Pancreas (tissue), 10 donors: ENCODE measurements around the gene DLD. TPM values are rescaled to one million over a fixed set of nuclear protein-coding genes. Genes with fewer than 3 reads are reported as not detected.
"Not testable (repeated sequence)": the region's sequence is repeated elsewhere in the genome, so short reads cannot be mapped to it uniquely, and the experiment has no call there.

Source experiments
- ATAC-seq, 4 donors: fragments of 200-7000 bp; cut with Tn5 transposase; one replicate each; pipeline versions ENCODE4 v1.8.0 to v1.9.1; 2020; ENCODE audit warnings: mild to moderate bottlenecking in 4 of 4, moderate library complexity in 4 of 4
- DNase-seq, 6 donors: peaks; one replicate each; pipeline ENCODE4 v3.0.0-alpha.2; 2020
- FAIRE-seq: peaks from 2 replicates; lab custom pipeline; 2012; peaks lifted over from hg19 to GRCh38; lab: Jason Lieb, UNC
- H3K27ac ChIP-seq, 4 donors: fragments of 200-600 bp; sonication (generic); 1 replicate in 3 of 4; 2 replicates in 1 of 4; pipeline versions ENCODE4 v1.5.0 to v1.8.0; 2020
- H3K27me3 ChIP-seq, 4 donors: fragments of 200-600 bp; one replicate each; pipeline ENCODE4 v1.8.0; 2021
- H3K36me3 ChIP-seq, 3 donors: fragments of 200-600 bp; sonication (generic) in 1 of 3; one replicate each; pipeline versions ENCODE4 v1.5.0 to v1.8.0; 2020 to 2021
- H3K4me1 ChIP-seq, 3 donors: fragments of 200-600 bp; one replicate each; pipeline ENCODE4 v1.8.0; 2021
- H3K4me3 ChIP-seq, 4 donors: fragments of 200-600 bp; sonication (generic) in 2 of 4; one replicate each; pipeline versions ENCODE4 v1.5.0 to v1.8.0; 2020 to 2021
- H3K9me3 ChIP-seq, 4 donors: fragments of 200-600 bp; one replicate each; pipeline ENCODE4 v1.8.0; 2021
- CTCF ChIP-seq, 4 donors: fragments of 200-600 bp; sonication (generic) in 3 of 4; IDR thresholded peaks; one replicate each; pipeline versions ENCODE4 v1.5.0 to v1.8.0; 2021; ENCODE audit warnings: antibody characterized with exemption in 4 of 4
- WGBS, 2 donors: extraction: QIAGEN DNeasy Blood & Tissue Kit; methylation state at CpG; one replicate each; pipeline ENCODE4 v1.1.7; 2013; 5-methylcytosine and 5-hydroxymethylcytosine counted together
- intact Hi-C, 3 donors: fragments of 100-400 bp; cut with DNase I; formaldehyde crosslinking; loops; one replicate each; pipeline versions ENCODE4 v1.11.1 to v1.14.2; 2022
- polyA plus RNA-seq, 2 donors: library from polyadenylated mRNA; stranded (reverse); fragments of 200-250 nt; gene quantifications; one replicate each; pipeline ENCODE4 v1.2.3, GENCODE V29; 2013
- total RNA-seq, 6 donors: library from RNA; stranded (reverse); fragmentation: NEBNext Ultra II Directional in 4 of 6; extraction: Animal tissue kit (Norgen Biotek cat#: 25700) in 4 of 6; gene quantifications; one replicate each; pipeline versions ENCODE4 v1.2.1 to v1.2.4, GENCODE V29; 2021 to 2023
- donor health status: healthy with polysubstance abuse.
- donor health status: DM: no; HTN: no; CAD: no; lungs with moderate emphysema.
- donor health status: DM: no; HTN: no; CAD: no.
- donor health status: control.
- donor health status: control.
- donor health status: Bipolar disorder and iron deficiency.
- donor health status: DM: yes; HTN: yes; CAD: no.
- donor health status: DM: no; HTN: no; CAD: no.
- donor health status: DM: no; HTN: no; CAD: no.
- donor health status: DM: yes; HTN: yes; CAD: no.

Gene DLD
- total and polyA plus RNA-seq, 8 donors: 8.2 to 43.0 (median 34.1) TPM

- 20 to 40% methylated on average over 1 of the region's 1 CpG for WGBS, 2 donors
- FAIRE-seq: no peak
- no peak overlapping the region for H3K4me3 ChIP-seq
- intact Hi-C loops: no loop called here
- no peak for TF ChIP-seq CTCF (IDR thresholded peaks at IDR 0.05)
- peaks cover 2 to 51% (median 15%) of the 10 kb centered on the region in 3 donors for H3K36me3 ChIP-seq
- H3K27me3 ChIP-seq: no peaks in the 10 kb centered on the region
- H3K4me1 ChIP-seq: no peaks in the 10 kb centered on the region
- ATAC-seq: peak in 1 of 4 donors; percentile 40
- H3K9me3 ChIP-seq: no peaks in the 10 kb centered on the region
- DNase-seq: no peak
- no peak overlapping the region for H3K27ac ChIP-seq
Observed at GRCh38 chr7:107920048-107920772, 29.2 kb downstream of the DLD start.

- H3K9me3 ChIP-seq, H3K27me3 ChIP-seq, ATAC-seq, H3K4me3 ChIP-seq, H3K27ac ChIP-seq, DNase-seq, FAIRE-seq, H3K4me1 ChIP-seq, intact Hi-C loops: not testable (repeated sequence)
- H3K36me3 ChIP-seq: peaks cover 0 to 43% (median 14%) of the 10 kb centered on the region in 3 donors
- WGBS, 2 donors: 71% methylated on average over 2 of the region's 2 CpGs
Observed at GRCh38 chr7:107921826-107922225, 30.8 kb downstream of the DLD start.

DNA sequence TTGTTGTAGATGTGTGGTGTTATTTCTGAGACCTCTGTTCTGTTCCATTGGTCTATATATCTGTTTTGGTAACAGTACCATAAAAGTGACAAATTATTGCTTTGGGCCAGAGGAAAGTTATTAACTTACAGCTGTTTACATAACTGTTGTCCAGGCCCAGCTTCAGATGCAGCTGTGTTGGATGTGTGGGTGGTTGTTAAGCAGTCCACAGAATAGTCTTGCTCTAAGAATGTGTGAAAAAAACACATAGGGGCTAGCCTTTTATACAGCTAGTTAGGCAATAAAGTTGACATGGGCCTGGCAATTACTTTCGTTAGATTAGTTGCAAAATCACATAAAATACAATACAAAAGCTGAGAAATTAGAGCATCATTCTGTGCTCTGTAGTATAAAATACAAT, 31.9 kb downstream of the DLD start:
- WGBS, 2 donors: 90 to 94% methylated on average over 1 of the region's 1 CpG
- no peak for FAIRE-seq
- no peak for TF ChIP-seq CTCF (IDR thresholded peaks at IDR 0.05)
- Histone ChIP-seq H3K4me3 (no peak overlapping the region), H3K27me3 (no peaks in the 10 kb centered on the region), H3K36me3 (peaks cover 0 to 47% (median 10%) of the 10 kb centered on the region in 3 donors), H3K27ac (no peak overlapping the region), H3K9me3 (no peaks in the 10 kb centered on the region), H3K4me1 (no peaks in the 10 kb centered on the region)
- intact Hi-C loops: no loop called here
- no peak for ATAC-seq
- no peak for DNase-seq

DNA sequence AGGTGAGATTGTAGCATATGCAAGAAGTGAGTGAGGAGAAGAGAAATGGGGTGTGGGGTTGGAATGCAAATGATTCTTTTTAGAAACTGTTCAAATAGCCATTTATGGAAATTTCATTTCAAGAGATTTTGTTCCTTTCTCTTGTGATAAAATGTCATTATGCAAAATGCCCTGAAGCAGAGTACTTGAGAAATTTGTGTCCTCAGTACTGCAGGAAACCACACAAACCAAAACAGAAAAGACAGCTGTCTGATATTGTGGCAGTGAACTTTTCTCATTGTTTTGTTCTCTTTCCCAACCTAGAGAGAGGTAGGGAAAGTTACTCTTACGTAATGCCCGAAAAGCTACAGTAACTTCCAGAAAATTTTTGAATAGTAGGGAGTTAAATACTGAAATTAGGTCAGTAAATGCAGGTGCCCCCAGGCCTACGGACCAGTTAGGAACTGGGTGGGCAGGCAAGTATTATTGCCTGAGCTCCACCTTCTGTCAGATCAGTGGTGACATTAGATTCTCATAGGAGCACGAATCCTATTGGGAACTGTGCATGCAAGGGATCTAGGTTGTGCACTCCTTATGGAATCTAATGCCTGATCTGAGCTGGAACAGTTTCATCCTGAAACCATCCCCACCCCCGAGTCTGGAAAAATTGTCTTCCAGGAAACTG, 34.0 kb downstream of the DLD start:
- DNase-seq (no peak), FAIRE-seq (no peak), ATAC-seq (no peak)
- Histone ChIP-seq H3K27ac (no peak overlapping the region), H3K4me1 (no peaks in the 10 kb centered on the region), H3K27me3 (no peaks in the 10 kb centered on the region), H3K36me3 (peaks cover 0 to 39% (median 2%) of the 10 kb centered on the region in 3 donors), H3K9me3 (no peaks in the 10 kb centered on the region), H3K4me3 (no peak overlapping the region)
- whole genome bisulfite sequencing, 2 donors: 82 to 83% methylated on average over 5 of the region's 5 CpGs
- intact Hi-C loops: no loop called here
- no peak for TF ChIP-seq CTCF (IDR thresholded peaks at IDR 0.05)

- Histone ChIP-seq H3K4me3 (no peak overlapping the region), H3K36me3 (peaks cover 0 to 49% (median 2%) of the 10 kb centered on the region in 3 donors), H3K27me3 (no peaks in the 10 kb centered on the region), H3K27ac (no peak overlapping the region), H3K4me1 (no peaks in the 10 kb centered on the region), H3K9me3 (no peaks in the 10 kb centered on the region)
- FAIRE-seq (no peak), DNase-seq (no peak), ATAC-seq (no peak)
- no peak for TF ChIP-seq CTCF (IDR thresholded peaks at IDR 0.05)
- 56 to 64% methylated on average over 1 of the region's 1 CpG for WGBS, 2 donors
- intact Hi-C loops: no loop called here
Observed at GRCh38 chr7:107926481-107926880, 35.5 kb downstream of the DLD start.
